Spinal cord (tissue), 10 donors: ENCODE results near the gene ULK1. TPM values are rescaled to one million over a fixed set of nuclear protein-coding genes. Genes with fewer than 3 reads are reported as not detected.

Experiments used
- DNase-seq, 6 donors: peaks; one replicate each; pipeline versions ENCODE4 v3.0.0 to v3.0.0-alpha.2; 2013 to 2015; ENCODE audit warnings: low spot score in 6 of 6, low read depth in 4 of 6
- H3K27ac ChIP-seq: one replicate; pipeline ENCODE4 v1.5.1; 2013; ENCODE audit warnings: low read depth, low read length, control low read depth
- H3K27me3 ChIP-seq: one replicate; pipeline ENCODE4 v1.6.1; 2013; ENCODE audit warnings: low read length; ENCODE audit not compliant: control insufficient read depth, insufficient read depth
- H3K36me3 ChIP-seq: one replicate; pipeline ENCODE4 v1.6.1; 2013; ENCODE audit warnings: low read length; ENCODE audit not compliant: control insufficient read depth, insufficient read depth
- H3K4me1 ChIP-seq: one replicate; pipeline ENCODE4 v1.6.1; 2013; ENCODE audit warnings: low read length; ENCODE audit not compliant: control insufficient read depth, insufficient read depth
- H3K4me3 ChIP-seq: one replicate; pipeline ENCODE4 v1.5.1; 2013; ENCODE audit warnings: low read depth, low read length, control low read depth
- H3K9me3 ChIP-seq: one replicate; pipeline ENCODE4 v1.6.1; 2013; ENCODE audit warnings: low read length; ENCODE audit not compliant: control insufficient read depth, insufficient read depth
- WGBS: methylation state at CpG from one replicate; pipeline ENCODE4 v1.1.5; 2013; ENCODE audit warnings: missing lambda C conversion rate; ENCODE audit not compliant: insufficient coverage; 5-methylcytosine and 5-hydroxymethylcytosine counted together
- polyA plus RNA-seq, 2 donors: library from polyadenylated mRNA; unstranded; fragments of 120-200 nt; gene quantifications; one replicate each; pipeline ENCODE4 v1.2.1, GENCODE V29; 2013; ENCODE audit not compliant: insufficient read length in 2 of 2
- total RNA-seq, 2 donors: library from RNA; depleted of rRNA in 1 of 2; stranded (reverse); fragments of 120-200 nt in 1 of 2; fragments of >200 nt in 1 of 2; gene quantifications; one replicate each; pipeline versions ENCODE4 v1.2.3 to v1.2.4, GENCODE V29; 2013 to 2014
- donor health status: healthy.

The ULK1 gene
- total and polyA plus RNA-seq, 4 donors = 10.0 to 50.0 (median 24.6) TPM

DNA sequence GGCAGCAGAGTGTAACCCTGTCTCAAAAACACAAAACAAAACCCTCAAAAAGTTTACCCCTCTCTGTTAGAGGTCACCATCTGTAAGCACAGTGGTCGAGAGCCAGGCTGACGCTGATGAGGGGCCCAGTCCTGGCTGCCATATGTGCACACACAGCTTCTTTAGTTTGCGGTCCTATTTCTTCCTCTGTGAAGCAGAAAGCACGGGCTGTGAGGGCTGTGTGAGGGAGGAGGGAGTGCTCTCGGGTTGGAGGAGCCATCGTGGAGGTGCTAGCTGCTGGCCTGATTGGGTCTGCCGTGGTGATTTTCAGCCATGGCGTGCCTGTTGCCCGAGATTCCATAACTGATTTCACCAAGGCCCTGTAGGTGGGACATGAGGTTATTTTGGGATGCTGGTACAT, 3.5 kb downstream of the ULK1 start:
- no peaks in the 10 kb centered on the region for H3K27me3 ChIP-seq
- no peaks in the 10 kb centered on the region for H3K9me3 ChIP-seq
- peaks cover 32% of the 10 kb centered on the region for H3K4me1 ChIP-seq
- H3K27ac ChIP-seq = no peak overlapping the region
- peaks cover 60% of the 10 kb centered on the region for H3K36me3 ChIP-seq
- DNase-seq = peak in 1 of 6 donors; percentile 1
- 64% methylated on average over 8 of the region's 9 CpGs for WGBS
- no peak overlapping the region for H3K4me3 ChIP-seq

DNA sequence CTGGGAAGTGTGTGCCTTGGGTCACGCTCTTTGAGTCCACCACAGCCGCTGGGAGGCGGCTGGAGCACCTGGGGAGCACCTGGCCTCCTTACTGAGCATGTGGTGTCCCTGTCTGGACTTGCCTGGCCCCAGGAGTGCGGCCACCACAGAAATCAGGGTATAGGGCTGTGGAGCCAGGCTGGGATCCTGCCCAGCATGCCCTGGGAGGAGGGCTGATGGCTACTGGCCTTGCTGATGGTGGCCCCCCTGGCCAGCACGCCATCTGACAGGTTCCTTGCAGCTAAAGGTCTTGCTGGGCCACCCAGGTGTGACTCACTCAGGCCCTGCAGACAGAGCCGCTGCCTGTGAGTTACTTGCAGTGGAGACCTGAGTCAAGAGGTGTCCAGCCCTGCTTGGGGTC, 6.0 kb downstream of the ULK1 start:
- DNase-seq = no peak
- Histone ChIP-seq H3K4me1 (peaks cover 30% of the 10 kb centered on the region), H3K4me3 (no peak overlapping the region), H3K27me3 (no peaks in the 10 kb centered on the region), H3K9me3 (no peaks in the 10 kb centered on the region), H3K36me3 (peaks cover 83% of the 10 kb centered on the region), H3K27ac (no peak overlapping the region)
- 81% methylated on average over 6 of the region's 6 CpGs for WGBS

DNA sequence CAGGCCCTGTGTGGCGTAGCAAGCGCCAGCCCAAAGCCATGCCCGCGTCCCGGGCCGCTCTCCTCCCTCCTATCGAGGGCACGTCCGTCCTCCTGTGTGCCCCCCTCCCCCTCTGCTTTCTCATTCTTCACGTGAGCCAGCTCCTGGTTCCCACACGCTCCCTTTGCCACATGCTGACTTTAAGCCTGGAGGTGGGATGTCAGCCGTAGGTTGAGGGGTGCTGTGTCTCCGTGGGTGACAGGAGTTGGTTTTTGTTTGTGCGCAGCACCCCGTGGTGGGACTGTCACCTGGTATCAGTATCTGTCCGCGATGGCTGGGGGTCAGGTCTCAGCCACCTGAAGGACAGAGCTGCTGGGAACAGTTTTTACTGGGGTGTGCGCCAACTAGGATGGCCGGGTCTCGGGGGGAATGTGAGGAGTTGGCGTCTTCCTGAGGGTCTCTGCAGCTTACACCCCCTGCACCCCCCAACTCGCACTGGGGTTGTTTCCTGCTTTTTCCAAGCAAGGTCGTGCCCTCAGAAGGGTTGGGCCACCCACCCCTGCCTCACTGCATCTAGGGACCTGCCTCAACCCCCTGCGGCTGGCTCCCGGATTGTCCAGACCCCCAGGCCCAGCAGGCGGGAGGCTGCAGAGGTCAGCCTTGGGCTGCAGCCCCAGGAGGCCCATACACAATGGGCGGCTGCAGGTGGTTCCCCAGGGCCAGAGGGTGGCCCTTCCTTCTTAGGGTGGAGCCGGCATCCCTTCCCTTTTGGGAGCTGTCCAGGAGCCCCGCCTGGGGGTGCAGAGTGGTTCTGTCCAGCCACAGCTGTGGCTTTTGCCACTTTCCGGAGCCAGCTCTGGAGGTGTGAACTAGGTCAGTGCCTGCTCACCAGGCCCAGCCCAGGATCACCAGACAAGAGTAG, 7.3 kb downstream of the ULK1 start:
- no peaks in the 10 kb centered on the region for H3K27me3 ChIP-seq
- DNase-seq = no peak
- WGBS = 85% methylated on average over 21 of the region's 30 CpGs
- no peak overlapping the region for H3K4me3 ChIP-seq
- no peaks in the 10 kb centered on the region for H3K9me3 ChIP-seq
- H3K4me1 ChIP-seq = peaks cover 17% of the 10 kb centered on the region
- H3K27ac ChIP-seq = no peak overlapping the region
- peaks cover 84% of the 10 kb centered on the region for H3K36me3 ChIP-seq

DNA sequence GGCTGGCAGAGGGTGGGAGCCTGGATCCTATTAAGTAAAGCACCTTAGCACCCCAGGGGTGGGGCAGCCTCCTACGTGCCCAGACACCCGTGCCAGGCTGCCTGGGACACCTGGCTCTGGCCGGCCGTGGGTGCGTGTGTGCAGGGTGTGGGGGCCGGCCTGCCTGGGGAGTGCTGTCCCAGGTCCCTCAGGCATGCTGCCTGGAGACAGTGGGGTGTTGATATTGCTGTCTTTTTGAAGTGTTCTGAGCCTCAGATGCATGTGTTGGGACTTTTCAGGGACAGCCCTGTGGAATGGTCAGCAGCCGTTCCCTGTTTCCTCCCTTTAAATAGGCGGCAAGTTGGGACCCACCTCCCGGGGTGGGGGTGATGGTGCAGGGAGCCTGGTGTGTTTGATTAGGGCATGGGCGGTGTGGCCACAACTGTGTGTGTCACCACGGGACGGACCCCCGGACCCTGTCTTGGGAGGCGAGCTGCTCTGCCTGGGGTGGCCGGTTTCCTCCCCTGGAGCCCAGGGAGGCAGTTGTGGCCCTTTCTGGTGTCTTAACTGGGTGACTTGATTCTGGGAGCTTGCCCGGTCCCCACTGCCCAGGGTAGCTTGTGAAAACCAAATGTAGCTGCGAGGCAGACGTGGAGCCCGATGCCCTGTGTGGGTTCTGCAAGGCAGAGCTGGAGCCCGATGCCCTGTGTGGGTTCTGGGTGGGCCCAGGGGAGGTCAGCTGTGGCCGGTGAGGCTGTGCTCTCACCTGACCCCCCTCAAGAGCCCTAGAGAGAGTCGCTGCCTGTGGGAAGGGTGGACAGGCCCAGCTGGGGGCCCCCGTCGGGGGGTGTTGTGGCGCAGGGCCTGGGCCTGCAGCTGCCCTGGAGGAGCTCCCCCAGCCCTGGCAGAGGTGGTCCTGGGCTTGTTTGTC, 8.2 kb downstream of the ULK1 start:
- Histone ChIP-seq H3K36me3 (peaks cover 84% of the 10 kb centered on the region), H3K4me3 (no peak overlapping the region), H3K27me3 (no peaks in the 10 kb centered on the region), H3K9me3 (no peaks in the 10 kb centered on the region), H3K4me1 (peaks cover 8% of the 10 kb centered on the region), H3K27ac (no peak overlapping the region)
- DNase-seq = no peak
- WGBS = 89% methylated on average over 25 of the region's 25 CpGs

DNA sequence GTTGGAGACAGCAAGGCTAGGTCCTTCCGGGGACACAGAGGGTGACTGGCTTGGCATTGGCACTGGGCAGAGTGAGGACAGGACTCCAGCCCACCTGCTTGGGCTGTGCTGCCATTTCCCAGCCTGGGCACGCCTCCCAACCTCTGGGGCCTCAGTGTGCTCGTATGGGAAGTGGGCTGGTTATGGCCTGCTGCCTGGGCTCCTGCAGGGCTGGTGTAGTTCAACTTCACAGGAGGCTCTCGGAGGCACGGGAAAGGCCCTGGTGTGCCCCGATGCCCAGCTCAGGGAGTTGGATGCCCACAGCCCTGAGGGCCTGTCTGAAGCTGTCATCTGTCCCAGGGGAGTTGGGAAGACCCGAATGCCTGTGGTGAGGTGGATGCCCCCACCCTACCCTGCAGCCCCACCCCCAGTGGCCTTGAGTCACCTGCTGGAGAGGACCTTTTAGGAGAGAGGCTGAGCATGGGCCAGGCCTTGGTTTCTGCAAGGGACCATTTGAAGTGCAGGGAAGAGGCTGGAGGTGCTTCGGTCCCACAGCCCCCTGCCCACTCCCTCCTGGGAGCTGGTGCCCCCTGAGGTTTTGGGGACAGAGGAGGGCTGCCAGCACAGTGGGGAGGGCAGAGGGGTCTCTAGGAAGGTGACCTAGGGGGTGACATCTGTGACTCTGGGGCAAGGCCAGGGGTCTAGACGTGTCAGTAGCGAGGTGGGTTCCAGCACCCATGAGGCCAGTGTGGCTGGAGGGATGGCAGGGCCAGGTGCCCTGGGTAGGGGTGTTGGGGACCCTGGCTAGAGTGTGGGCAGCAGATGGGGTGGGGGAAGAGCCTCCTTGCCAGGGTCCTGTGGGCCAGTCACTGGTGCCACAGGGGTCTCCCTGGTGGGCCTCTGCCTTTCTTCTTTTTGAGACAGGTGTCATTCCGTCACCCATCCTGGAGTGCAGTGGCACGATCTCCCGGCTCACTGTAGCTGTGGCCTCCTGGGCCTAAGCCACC, 9.1 kb downstream of the ULK1 start:
- no peaks in the 10 kb centered on the region for H3K27me3 ChIP-seq
- no peak overlapping the region for H3K27ac ChIP-seq

DNA sequence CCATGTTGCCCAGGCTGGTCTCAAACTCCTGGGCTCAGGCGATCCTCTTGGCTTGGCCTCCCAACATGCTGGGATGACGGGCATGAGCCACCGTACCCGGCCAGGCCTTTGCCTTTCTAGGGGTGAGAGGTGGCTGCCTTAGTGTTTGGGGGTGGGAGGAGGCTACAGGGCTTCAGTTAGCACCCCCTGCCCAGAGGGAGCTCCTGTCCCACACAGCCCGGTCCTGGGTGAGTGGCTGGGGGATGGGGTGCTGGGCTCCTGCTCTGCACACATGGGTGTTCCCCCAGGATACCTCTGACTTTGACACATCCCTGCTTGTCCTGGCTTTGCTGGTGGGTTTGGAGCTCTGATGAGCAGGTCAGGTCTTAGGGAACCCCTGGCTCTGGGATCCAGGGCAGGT, 9.9 kb downstream of the ULK1 start:
- no peak overlapping the region for H3K27ac ChIP-seq
- peaks cover 87% of the 10 kb centered on the region for H3K36me3 ChIP-seq
- H3K27me3 ChIP-seq = no peaks in the 10 kb centered on the region
- H3K9me3 ChIP-seq = no peaks in the 10 kb centered on the region
- DNase-seq = no peak
- WGBS = 93% methylated on average over 5 of the region's 5 CpGs
- H3K4me1 ChIP-seq = peaks cover 8% of the 10 kb centered on the region
- H3K4me3 ChIP-seq = no peak overlapping the region

More for the DNA sequence above, 9.1 kb downstream of the ULK1 start:
- Histone ChIP-seq H3K9me3 (no peaks in the 10 kb centered on the region), H3K4me3 (no peak overlapping the region), H3K4me1 (peaks cover 8% of the 10 kb centered on the region), H3K36me3 (peaks cover 86% of the 10 kb centered on the region)
- 78% methylated on average over 8 of the region's 13 CpGs for WGBS
- no peak for DNase-seq

DNA sequence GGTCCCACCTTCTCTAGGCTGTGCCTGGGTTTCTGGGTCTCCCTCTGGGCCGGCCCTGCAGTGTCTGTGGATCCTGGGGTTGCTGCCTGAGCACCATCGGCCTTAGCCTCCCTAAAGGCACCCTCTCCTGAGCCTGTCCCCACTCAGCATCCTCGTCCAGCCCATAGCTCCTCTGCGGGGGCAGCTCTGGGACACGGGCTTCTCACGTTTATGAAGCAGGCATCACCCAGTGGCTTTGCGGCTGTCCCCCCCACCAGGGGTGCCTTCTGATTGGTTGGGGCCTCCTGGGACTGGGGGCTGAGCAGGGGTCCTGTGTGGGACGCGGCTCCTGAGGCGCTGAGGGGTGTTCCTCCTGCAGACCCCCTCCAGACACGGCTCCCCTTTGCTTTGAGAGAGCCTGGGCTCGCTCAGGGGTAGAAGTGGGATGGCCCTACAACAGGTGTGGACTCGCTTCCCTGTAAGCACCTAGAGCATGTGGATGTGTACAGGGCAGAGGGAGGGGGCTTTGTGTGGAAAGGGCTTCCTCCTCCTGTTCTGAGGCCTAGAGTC, 10.7 kb downstream of the ULK1 start:
- Histone ChIP-seq H3K27me3 (no peaks in the 10 kb centered on the region), H3K4me1 (peaks cover 8% of the 10 kb centered on the region), H3K27ac (no peak overlapping the region), H3K9me3 (no peaks in the 10 kb centered on the region), H3K36me3 (peaks cover 92% of the 10 kb centered on the region), H3K4me3 (no peak overlapping the region)
- WGBS = 89% methylated on average over 9 of the region's 13 CpGs
- no peak for DNase-seq

DNA sequence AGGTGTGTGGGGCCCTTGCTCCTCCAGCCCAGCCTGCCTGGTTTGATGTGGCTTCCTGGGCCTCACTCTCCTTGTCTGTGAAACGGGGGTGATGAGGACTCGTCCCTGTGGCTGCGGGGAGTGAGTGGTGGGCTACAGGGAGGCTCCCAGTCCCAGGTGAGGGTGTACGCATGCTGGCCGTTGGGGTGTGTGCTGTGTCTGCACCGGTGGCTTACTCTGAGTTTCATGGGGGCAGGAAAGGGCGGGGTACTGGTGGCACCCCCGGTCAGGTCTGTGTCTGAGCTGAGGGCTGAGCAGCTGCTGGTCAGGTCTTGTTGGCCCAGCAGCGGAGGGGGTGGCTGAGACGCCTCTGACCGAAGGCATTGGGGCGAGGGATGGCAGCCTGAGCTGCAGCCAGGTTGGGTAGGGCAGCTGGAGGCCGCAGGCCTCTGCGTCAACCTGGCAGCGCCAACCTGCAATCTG, 11.2 kb downstream of the ULK1 start:
- no peak for DNase-seq
- 94% methylated on average over 15 of the region's 15 CpGs for WGBS
- peaks cover 92% of the 10 kb centered on the region for H3K36me3 ChIP-seq

More for the DNA sequence above, 11.2 kb downstream of the ULK1 start:
- peaks cover 8% of the 10 kb centered on the region for H3K4me1 ChIP-seq
- H3K27me3 ChIP-seq = no peaks in the 10 kb centered on the region
- no peaks in the 10 kb centered on the region for H3K9me3 ChIP-seq
- H3K4me3 ChIP-seq = no peak overlapping the region
- no peak overlapping the region for H3K27ac ChIP-seq
